ENCODE measurements around the gene EXOC5.
A peak's percentile ranks its signal among the peaks of the same experiment; 100 is the strongest.

EXOC5 gene, protein sequence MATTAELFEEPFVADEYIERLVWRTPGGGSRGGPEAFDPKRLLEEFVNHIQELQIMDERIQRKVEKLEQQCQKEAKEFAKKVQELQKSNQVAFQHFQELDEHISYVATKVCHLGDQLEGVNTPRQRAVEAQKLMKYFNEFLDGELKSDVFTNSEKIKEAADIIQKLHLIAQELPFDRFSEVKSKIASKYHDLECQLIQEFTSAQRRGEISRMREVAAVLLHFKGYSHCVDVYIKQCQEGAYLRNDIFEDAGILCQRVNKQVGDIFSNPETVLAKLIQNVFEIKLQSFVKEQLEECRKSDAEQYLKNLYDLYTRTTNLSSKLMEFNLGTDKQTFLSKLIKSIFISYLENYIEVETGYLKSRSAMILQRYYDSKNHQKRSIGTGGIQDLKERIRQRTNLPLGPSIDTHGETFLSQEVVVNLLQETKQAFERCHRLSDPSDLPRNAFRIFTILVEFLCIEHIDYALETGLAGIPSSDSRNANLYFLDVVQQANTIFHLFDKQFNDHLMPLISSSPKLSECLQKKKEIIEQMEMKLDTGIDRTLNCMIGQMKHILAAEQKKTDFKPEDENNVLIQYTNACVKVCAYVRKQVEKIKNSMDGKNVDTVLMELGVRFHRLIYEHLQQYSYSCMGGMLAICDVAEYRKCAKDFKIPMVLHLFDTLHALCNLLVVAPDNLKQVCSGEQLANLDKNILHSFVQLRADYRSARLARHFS

GRCh38 chr14:57268161-57269069 lies at the start of gene EXOC5, which contains the start of gene AP5M1:
TSS of gene EXOC5 (minus strand) at chr14:57268905. CDS start at chr14:57268648, 257 bp downstream.
TSS of gene AP5M1 (plus strand) at chr14:57268971. CDS start at chr14:57269315, 344 bp downstream.
- Histone ChIP-seq H3K4me3 (ENCODE audit: low read depth, low read length) (peak within 1 kb of the TSS; percentile 90), H3K4me1 (peaks cover 19% of the 10 kb centered on the region), H3K79me2 (peaks cover 29% of the 10 kb centered on the region), H3K9ac (peak within 1 kb of the TSS; percentile 68), H2AFZ (peak within 1 kb of the TSS; percentile 94), H3K9me3 (ENCODE audit: control insufficient read depth, low read length) (no peaks in the 10 kb centered on the region), H3K27ac (peak within 1 kb of the TSS; percentile 94), H3K4me2 (ENCODE audit: low read length) (peak within 1 kb of the TSS; percentile 75), H3K36me3 (ENCODE audit: control insufficient read depth, insufficient read depth, low read length) (no peaks in the 10 kb centered on the region), H3K27me3 (ENCODE audit: control insufficient read depth, insufficient read depth, low read length) (no peaks in the 10 kb centered on the region)
- TF ChIP-seq CTCF (IDR thresholded peaks at IDR 0.05): no peak

DNA sequence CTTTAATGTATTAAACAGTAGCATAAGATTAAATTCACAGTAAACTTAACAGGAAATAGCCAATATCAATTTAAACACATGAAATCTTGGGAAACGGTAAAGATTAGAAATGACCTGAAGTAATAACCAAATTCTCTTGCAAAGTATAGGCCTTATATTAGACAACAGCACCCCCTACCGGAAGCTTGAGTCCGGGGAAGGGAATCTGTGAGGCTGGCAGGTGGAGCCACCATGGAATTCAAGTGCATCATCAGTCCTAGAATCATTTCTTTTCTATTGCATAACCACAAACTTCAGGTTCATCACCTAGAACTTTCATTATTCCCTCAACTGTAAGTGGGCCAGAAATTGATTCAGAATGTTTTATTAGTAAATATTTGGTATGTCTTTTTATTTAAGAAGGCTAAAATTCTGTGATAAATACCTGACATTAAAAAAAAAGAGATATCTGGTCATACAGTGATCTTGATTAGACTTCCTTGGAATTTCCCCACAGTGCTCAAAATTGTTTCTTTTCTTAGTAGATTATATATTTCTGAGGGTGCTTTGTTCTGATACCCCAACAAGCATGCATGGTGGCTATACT lies 48.6 kb upstream of the EXOC5 start:
- H3K4me2 ChIP-seq (ENCODE audit: low read length): no peak overlapping the region
- no peaks in the 10 kb centered on the region for H3K36me3 ChIP-seq (ENCODE audit: control insufficient read depth, insufficient read depth, low read length)
- H3K9ac ChIP-seq: no peak overlapping the region
- H2AFZ ChIP-seq: no peak overlapping the region
- H3K4me3 ChIP-seq (ENCODE audit: low read depth, low read length): no peak overlapping the region
- no peaks in the 10 kb centered on the region for H3K27me3 ChIP-seq (ENCODE audit: control insufficient read depth, insufficient read depth, low read length)
- no peaks in the 10 kb centered on the region for H3K4me1 ChIP-seq
- H3K9me3 ChIP-seq (ENCODE audit: control insufficient read depth, low read length): no peaks in the 10 kb centered on the region
- no peaks in the 10 kb centered on the region for H3K79me2 ChIP-seq
- TF ChIP-seq CTCF (IDR thresholded peaks at IDR 0.05): peak; percentile 81
- H3K27ac ChIP-seq: no peak overlapping the region

GRCh38 chr14:57314396-57315089 lies 45.8 kb upstream of the EXOC5 start:
- no peak for TF ChIP-seq CTCF (IDR thresholded peaks at IDR 0.05)
- Histone ChIP-seq H3K4me1 (no peaks in the 10 kb centered on the region), H3K9me3 (ENCODE audit: control insufficient read depth, low read length) (no peaks in the 10 kb centered on the region), H3K36me3 (ENCODE audit: control insufficient read depth, insufficient read depth, low read length) (no peaks in the 10 kb centered on the region), H3K27me3 (ENCODE audit: control insufficient read depth, insufficient read depth, low read length) (no peaks in the 10 kb centered on the region), H3K4me3 (ENCODE audit: low read depth, low read length) (no peak overlapping the region), H2AFZ (no peak overlapping the region), H3K4me2 (ENCODE audit: low read length) (no peak overlapping the region), H3K27ac (no peak overlapping the region), H3K79me2 (no peaks in the 10 kb centered on the region), H3K9ac (no peak overlapping the region)

DNA sequence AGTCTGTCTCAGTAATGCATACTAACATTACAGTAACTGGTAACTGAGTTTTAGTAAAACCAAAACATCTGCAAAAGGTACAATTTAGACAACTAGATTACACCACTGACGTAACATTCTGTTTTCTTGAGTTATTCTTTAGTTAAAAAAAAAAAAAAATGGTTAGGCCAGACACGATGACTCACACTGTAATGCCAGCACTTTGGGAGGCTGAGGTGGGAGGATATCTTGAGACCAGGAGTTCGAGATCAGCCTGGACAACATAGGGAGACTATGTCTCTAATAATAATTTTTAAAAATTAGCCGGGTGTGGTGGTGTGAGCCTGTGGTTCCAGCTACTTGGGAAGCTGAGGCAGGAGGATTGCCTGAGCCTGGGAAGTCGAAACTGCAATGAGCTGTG lies 34.2 kb upstream of the EXOC5 start:
- Histone ChIP-seq H3K9me3 (ENCODE audit: control insufficient read depth, low read length) (no peaks in the 10 kb centered on the region), H3K9ac (no peak overlapping the region), H3K4me3 (ENCODE audit: low read depth, low read length) (no peak overlapping the region), H3K4me1 (no peaks in the 10 kb centered on the region), H3K27me3 (ENCODE audit: control insufficient read depth, insufficient read depth, low read length) (no peaks in the 10 kb centered on the region), H2AFZ (no peak overlapping the region), H3K79me2 (no peaks in the 10 kb centered on the region), H3K27ac (no peak overlapping the region), H3K36me3 (ENCODE audit: control insufficient read depth, insufficient read depth, low read length) (no peaks in the 10 kb centered on the region), H3K4me2 (ENCODE audit: low read length) (no peak overlapping the region)
- TF ChIP-seq CTCF (IDR thresholded peaks at IDR 0.05): no peak
